Rectal smooth muscle tissue (tissue), 1 donor: Measurements from ENCODE around the gene PLEKHG5.

Source experiments
- H3K27ac ChIP-seq: one replicate; pipeline ENCODE4 v1.7.0; 2013; ENCODE audit warnings: low read depth, low read length, inconsistent platforms
- H3K27me3 ChIP-seq: one replicate; pipeline ENCODE4 v1.7.0; 2013; ENCODE audit warnings: low read length; ENCODE audit not compliant: control insufficient read depth, insufficient read depth
- H3K36me3 ChIP-seq: one replicate; pipeline ENCODE4 v1.7.0; 2013; ENCODE audit warnings: low read length; ENCODE audit not compliant: control insufficient read depth, insufficient read depth
- H3K4me1 ChIP-seq: one replicate; pipeline ENCODE4 v1.7.0; 2013; ENCODE audit warnings: low read length; ENCODE audit not compliant: control insufficient read depth, insufficient read depth
- H3K4me3 ChIP-seq: one replicate; pipeline ENCODE4 v1.7.0; 2013; ENCODE audit warnings: low read length
- H3K9ac ChIP-seq: one replicate; pipeline ENCODE4 v1.7.0; 2013; ENCODE audit warnings: low read length

Gene PLEKHG5

DNA sequence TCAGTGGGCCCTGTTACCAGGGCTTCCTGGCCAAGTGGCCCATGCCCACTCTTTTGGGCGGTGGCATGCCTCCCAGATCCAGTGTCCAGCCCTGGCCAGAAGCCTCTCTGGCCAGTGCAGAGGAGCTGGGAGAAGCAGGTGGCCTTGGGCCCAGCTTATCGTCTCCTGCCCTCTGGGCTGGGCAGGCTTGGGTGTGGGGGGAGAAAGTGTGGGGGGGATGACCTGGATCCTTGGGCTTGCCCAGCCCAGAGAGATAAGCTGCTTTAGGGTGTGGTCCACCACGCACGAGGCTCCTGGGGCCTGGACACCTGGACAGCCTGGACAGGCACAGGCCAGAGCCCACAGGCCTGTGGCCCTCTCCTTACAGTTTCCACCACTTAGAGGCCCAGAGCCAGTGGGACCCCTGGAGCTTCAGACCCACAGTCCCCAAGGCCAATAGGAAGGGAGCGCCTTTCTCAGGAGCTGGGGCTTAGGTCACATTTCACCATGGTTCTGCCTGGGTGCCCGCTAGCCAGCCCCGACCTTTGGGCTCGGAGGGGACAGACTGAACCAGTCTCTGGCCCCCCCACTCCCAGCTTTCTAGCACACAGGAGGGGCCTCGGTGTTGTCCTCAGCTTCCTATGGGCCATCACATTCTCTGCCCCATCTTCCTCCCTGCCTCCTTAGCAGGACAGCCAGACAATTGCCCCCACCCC is 65.0 kb downstream of the PLEKHG5 start:
- H3K9ac ChIP-seq, result no peak overlapping the region
- H3K36me3 ChIP-seq, result no peaks in the 10 kb centered on the region
- H3K27me3 ChIP-seq, result peaks cover 22% of the 10 kb centered on the region
- no peaks in the 10 kb centered on the region for H3K4me1 ChIP-seq
- no peak overlapping the region for H3K4me3 ChIP-seq
- H3K27ac ChIP-seq, result no peak overlapping the region

DNA sequence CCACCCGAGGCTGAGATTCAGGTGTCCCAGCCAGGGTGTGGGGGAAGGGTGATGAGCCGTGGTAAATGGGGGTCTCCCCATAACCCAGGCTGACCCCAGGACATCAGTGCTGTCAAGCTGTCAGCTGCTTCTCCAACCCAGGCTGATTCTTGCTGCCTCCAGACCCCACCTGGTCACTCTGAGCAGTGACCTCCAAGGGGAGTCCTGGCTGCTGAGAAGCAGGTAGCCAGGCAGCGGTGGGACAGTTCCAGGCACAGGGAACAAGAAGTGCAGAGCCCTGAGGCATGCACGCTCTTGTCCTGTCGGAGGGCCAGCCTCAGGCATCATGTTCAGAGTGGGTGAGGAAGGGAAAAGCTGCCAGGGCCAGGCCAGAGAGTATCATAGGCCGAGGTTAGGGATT is 65.8 kb downstream of the PLEKHG5 start:
- H3K9ac ChIP-seq, result no peak overlapping the region
- H3K36me3 ChIP-seq, result no peaks in the 10 kb centered on the region
- H3K4me3 ChIP-seq, result no peak overlapping the region
- H3K4me1 ChIP-seq, result no peaks in the 10 kb centered on the region
- H3K27ac ChIP-seq, result no peak overlapping the region
- H3K27me3 ChIP-seq, result peaks cover 22% of the 10 kb centered on the region

DNA sequence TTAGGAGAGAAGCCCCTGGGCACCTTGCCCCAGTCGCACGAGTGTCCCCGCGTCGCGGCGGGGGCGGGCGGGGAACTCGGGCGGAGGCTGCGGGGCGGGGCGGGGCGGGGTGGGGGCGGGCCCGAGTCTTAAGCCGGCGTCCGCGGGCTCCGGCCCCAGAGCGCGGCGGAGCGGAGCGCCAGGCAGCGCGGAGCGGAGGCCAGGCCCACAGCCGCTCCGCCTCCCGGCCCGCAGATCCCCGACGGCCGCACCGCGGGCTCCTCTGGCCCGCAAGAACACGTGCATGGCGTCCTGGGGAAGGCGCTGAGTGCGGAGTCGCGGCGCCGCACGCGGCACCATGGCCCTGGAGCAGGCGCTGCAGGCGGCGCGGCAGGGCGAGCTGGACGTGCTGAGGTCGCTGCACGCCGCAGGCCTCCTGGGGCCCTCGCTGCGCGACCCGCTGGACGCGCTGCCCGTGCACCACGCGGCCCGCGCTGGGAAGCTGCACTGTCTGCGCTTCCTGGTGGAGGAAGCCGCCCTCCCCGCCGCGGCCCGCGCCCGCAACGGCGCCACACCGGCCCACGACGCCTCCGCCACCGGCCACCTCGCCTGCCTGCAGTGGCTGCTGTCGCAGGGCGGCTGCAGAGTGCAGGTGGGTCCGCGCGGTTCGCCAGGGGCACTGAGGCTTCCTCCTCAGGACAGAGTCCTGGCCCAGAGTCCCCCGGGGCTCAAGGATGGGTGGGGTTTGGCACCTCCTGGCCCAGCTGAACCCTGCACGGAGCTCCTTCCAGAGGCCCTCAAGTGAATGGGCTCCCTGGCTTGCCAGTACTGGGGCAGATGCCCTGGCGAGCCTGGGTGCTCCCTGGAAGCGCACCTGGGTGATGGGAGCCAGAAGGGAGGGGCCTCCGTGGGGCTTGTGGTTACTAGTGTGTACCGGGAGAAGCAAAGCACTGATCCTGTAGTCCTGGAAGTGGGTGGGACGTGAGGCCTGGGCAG is 66.6 kb downstream of the PLEKHG5 start, which contains the start of gene ESPN:
Gene ESPN, plus strand, starts transcription at position 158 of the 975 bp plus-strand sequence. Its CDS starts 180 bp downstream, at position 338.
- Histone ChIP-seq H3K27ac (no peak within 1 kb of the TSS), H3K4me3 (peak within 1 kb of the TSS; percentile 39), H3K27me3 (peaks cover 26% of the 10 kb centered on the region), H3K9ac (no peak within 1 kb of the TSS), H3K4me1 (peaks cover 3% of the 10 kb centered on the region), H3K36me3 (no peaks in the 10 kb centered on the region)

DNA sequence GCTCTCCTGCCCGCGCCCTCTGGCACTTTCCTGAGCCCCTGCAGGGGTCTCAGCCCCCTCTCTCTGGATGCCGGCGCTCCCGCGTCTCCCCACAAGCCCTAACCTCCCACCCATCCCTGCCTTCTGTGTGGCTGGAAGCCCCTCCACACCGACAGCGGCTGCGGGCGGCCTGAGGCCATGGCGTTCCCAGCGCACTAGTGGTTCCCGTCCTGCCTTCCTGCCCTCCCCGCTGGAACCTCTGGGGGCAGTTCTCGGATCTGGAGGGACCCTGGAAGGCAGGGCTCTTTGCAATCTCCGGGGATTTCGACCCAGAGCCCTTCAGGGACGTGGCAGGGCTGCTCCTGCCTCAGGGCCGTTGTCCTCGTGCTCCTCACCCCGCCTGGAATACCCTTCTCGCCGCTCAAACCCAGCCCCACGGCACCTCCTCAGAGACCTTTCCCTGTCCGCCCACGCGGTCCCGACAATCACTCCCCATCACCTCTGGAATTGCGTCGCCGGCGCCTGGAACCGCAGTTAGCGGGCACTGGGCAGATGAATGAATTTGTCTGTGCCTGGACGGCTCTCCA is 67.4 kb downstream of the PLEKHG5 start:
- Histone ChIP-seq H3K4me3 (no peak overlapping the region), H3K4me1 (peaks cover 3% of the 10 kb centered on the region), H3K27ac (no peak overlapping the region), H3K9ac (no peak overlapping the region), H3K36me3 (no peaks in the 10 kb centered on the region), H3K27me3 (peaks cover 27% of the 10 kb centered on the region)

DNA sequence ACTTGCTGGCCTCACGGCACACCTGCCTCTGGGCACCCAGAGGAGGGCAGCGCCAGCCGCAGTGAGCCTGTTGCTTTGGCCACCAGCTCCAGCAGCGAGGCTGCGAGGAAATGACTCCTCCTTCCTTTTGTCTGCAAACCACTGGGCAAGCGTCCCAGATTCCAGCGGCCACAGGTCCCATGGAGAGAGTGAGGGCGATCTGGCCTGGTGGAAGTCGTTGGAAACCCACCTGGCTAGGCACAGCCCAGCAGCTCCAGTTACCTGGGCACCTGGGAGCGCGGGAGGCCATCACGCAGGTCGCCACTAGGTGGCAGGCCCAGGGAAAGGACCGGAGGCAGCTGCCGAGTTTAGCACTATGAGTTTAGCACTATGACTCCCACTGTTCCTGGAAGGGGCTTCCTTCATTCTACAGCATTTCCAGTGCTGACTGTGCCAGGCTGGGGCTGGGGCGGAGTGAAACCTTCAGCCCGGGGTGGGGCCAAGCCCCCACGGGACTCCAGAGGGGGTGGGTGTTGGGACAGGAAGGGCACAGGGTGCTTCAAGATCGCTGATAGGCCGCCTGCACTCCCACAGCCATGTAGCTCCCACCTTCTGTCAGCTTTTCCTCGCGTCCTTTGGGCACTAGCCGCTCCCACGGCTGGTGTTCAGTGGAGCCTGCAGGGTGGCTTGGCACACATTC is 68.0 kb downstream of the PLEKHG5 start:
- Histone ChIP-seq H3K4me1 (peaks cover 3% of the 10 kb centered on the region), H3K4me3 (no peak overlapping the region), H3K27ac (no peak overlapping the region), H3K9ac (no peak overlapping the region), H3K27me3 (peaks cover 32% of the 10 kb centered on the region), H3K36me3 (no peaks in the 10 kb centered on the region)

DNA sequence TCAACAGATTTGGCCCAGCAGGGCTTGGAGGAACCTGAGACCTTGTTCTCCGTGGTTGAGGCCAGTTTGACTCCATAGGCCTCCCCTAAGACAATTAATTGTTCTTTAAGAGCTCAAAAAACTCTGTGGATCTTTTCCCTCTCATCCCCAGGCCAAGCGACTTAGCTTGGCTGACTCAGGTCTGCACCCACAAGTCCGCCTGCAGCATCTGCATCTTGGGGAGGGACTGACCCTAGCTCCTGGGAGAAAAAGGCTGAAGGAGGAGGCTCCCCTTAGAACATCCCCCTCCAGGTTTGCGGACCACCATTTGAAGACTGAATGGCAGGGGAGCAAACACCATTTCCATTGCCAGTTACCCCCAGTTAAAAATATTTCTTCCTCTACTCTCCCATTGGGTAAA is 70.2 kb downstream of the PLEKHG5 start:
- no peak overlapping the region for H3K4me3 ChIP-seq
- peaks cover 35% of the 10 kb centered on the region for H3K27me3 ChIP-seq
- no peak overlapping the region for H3K9ac ChIP-seq
- H3K27ac ChIP-seq, result no peak overlapping the region
- H3K4me1 ChIP-seq, result peaks cover 3% of the 10 kb centered on the region
- H3K36me3 ChIP-seq, result no peaks in the 10 kb centered on the region

DNA sequence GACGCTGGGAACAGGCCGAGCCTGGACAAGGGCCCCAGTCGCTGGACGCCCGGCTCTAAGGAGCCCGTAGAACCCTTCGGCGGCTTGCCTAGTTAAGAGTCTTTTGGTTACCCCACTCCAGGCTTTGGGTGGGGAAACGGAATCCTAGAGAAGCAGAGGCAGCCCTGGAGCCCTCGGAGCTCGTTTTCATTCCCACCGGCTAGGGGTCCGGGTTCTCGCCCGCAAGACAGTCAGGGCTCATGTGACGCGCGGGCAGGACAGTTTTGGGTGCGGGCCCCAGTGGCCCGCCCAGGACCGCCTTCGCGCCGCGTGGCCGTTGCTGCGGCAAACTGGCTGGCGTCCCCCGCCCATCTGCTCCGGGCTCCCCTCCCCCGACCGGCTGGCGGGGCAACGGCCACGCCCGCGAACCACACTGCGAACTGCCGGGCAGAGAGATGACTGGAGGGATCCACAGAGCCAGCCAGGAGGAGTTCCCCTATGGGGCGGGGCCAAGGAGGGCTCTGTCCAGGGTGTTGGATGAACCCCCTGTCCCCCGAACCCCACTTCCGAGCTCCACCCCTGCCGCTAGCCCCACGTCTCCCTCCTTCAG is 70.9 kb downstream of the PLEKHG5 start:
- no peak overlapping the region for H3K9ac ChIP-seq
- H3K27ac ChIP-seq, result no peak overlapping the region
- peaks cover 3% of the 10 kb centered on the region for H3K4me1 ChIP-seq
- H3K27me3 ChIP-seq, result peaks cover 28% of the 10 kb centered on the region
- no peaks in the 10 kb centered on the region for H3K36me3 ChIP-seq
- H3K4me3 ChIP-seq, result peak overlapping the region; percentile 47

DNA sequence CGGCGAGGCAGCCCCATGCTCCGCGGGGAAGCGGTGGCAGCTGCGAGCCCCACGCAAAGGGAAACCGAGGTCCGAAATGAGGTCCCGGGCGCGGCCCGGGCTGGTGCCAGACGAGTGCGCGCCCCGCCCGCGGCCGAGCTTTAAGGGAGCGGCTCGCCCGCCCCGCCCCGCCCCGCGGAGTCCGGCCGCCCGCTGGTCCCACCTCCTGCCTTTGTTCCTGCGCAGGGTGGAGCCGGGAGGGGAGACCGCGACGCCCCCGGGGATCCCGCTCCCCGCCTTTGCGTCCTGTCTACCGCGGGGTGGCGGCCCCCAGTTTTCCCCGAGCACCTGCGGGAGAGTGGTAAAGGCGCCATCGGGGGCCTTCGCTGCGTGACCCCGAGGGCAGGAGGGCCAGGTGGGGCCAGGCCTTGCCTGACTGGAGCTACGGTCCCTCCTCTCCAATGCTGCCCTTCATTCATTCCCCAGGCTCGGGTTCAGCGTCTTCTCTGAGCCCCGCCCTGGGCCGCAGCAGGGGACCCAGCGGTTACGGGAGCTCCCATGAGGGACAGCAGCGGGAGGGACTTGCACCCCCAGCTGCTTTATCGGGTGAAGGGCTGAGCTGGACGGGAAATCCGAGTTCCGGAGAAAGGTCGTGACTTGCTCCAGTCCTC is 71.5 kb downstream of the PLEKHG5 start, which contains the start of gene HES2:
Gene HES2, minus strand, starts transcription at position 116 of the 650 bp plus-strand sequence. Its CDS starts 99 bp downstream, at position 17.
- no peak within 1 kb of the TSS for H3K27ac ChIP-seq
- no peak within 1 kb of the TSS for H3K9ac ChIP-seq
- peak within 1 kb of the TSS; percentile 47 for H3K4me3 ChIP-seq
- peaks cover 23% of the 10 kb centered on the region for H3K27me3 ChIP-seq
- no peaks in the 10 kb centered on the region for H3K36me3 ChIP-seq
- peaks cover 3% of the 10 kb centered on the region for H3K4me1 ChIP-seq

DNA sequence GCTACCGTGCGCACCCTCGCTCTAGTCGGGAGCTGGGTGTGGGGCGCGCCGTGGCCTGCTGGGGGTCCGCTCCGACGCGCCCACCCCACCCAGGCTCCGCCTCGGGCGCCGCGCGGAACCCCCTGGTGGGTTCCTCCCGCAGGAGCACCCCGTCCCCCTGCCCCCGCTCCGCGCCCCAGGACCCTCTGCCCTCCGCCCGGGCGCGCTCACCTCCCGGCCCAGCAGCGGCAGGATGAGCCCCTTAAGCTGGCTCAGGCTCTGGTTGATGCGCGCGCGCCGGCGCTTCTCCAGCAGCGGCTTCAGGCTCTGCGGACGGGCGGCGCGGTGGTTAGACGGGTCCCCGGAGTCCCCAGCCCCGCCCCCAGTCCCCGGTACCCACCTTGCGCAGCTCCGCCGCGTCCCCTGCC is 72.1 kb downstream of the PLEKHG5 start:
- no peak overlapping the region for H3K27ac ChIP-seq
- H3K4me1 ChIP-seq, result peaks cover 3% of the 10 kb centered on the region
- H3K36me3 ChIP-seq, result no peaks in the 10 kb centered on the region
- H3K27me3 ChIP-seq, result peaks cover 22% of the 10 kb centered on the region
- no peak overlapping the region for H3K9ac ChIP-seq
- H3K4me3 ChIP-seq, result peak overlapping the region; percentile 33

DNA sequence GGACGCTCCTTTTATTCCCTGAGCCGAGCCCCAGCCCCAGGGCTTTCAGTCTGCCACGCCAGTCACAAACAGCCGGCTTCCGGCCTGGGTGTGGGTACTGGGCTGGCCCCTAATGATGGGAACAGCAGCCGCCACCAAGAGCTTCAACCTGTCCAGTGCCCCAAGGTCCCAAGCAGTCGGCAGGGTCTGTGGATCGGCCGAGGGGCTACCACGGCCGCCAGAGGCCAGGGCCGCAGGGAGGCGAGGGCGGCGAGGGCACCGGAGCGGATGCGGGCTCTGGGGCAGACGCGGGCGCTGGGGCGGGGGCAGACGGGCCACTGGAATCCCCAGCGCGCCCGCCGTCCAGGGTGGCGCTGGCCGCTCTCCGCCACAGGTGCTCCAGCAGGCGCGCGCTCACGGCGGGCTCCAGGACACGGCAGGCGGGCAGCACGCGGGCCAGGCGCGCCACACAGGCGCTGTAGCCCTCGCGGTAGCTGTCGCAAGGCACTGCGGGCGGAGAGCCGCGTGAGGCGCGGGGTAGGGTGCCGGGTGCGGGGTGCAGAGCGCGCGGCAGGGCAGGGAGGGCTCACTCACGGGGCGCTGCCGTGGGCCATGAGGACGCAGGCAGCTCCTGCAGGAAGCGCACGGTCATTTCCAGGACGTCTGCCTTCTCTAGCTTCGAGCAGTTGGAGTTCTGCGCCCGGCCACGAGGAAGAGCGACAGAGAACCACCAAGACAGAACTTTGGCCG is 72.6 kb downstream of the PLEKHG5 start:
- Histone ChIP-seq H3K27ac (no peak overlapping the region), H3K4me1 (peaks cover 3% of the 10 kb centered on the region), H3K27me3 (peaks cover 16% of the 10 kb centered on the region)

More for the DNA sequence above, 72.6 kb downstream of the PLEKHG5 start:
- Histone ChIP-seq H3K4me3 (peak overlapping the region; percentile 22), H3K9ac (no peak overlapping the region), H3K36me3 (no peaks in the 10 kb centered on the region)
